SU-DHL-6 (cell line): Measurements from ENCODE around the gene HEBP1.

ENCODE experiments used
- H2AFZ ChIP-seq: fragments of 200-600 bp; sonication (generic); 2 replicates; pipeline ENCODE4 v1.6.1; 2014; ENCODE audit warnings: low read depth, mild to moderate bottlenecking, moderate library complexity, mixed read lengths, antibody characterized with exemption, low read length; ENCODE audit not compliant: severe bottlenecking
- H3F3A ChIP-seq: fragments of 200-600 bp; shearing (Covaris generic); 2 replicates; pipeline ENCODE4 v1.6.0; 2016; ENCODE audit warnings: antibody characterized with exemption, mild to moderate bottlenecking; ENCODE audit not compliant: insufficient read depth
- H3K27ac ChIP-seq: fragments of 200-600 bp; sonication (generic); 2 replicates; pipeline ENCODE4 v1.5.1; 2016; ENCODE audit warnings: low read depth, mild to moderate bottlenecking, low read length, moderate library complexity, mixed read lengths
- H3K27me3 ChIP-seq: fragments of 200-600 bp; sonication (generic), shearing (Covaris generic); 2 replicates; pipeline ENCODE4 v1.6.0; 2014; ENCODE audit warnings: mild to moderate bottlenecking, low read length
- H3K36me3 ChIP-seq: fragments of 200-600 bp; sonication (generic); 2 replicates; pipeline ENCODE4 v1.6.1; 2014; ENCODE audit warnings: mild to moderate bottlenecking, low read length, mixed read lengths
- H3K4me2 ChIP-seq: fragments of 300-600, 200-600 bp; shearing (Covaris generic), sonication (generic); 2 replicates; pipeline ENCODE4 v1.6.0; 2014; ENCODE audit warnings: low read length, low read depth, mild to moderate bottlenecking; ENCODE audit not compliant: poor library complexity, severe bottlenecking
- H3K4me3 ChIP-seq: fragments of 200-600 bp; sonication (generic); 2 replicates; pipeline ENCODE4 v1.5.1; 2014; ENCODE audit warnings: antibody characterized with exemption, low read length, mild to moderate bottlenecking, mixed read lengths; ENCODE audit not compliant: insufficient read depth, poor library complexity, severe bottlenecking
- H3K79me2 ChIP-seq: fragments of 200-600 bp; sonication (generic); 2 replicates; pipeline ENCODE4 v1.6.1; 2014; ENCODE audit warnings: mild to moderate bottlenecking, low read length, moderate library complexity; ENCODE audit not compliant: insufficient read depth
- H3K9ac ChIP-seq: fragments of 200-600 bp; sonication (generic); 2 replicates; pipeline ENCODE4 v1.7.0; 2014; ENCODE audit warnings: mild to moderate bottlenecking, low read length
- H3K9me2 ChIP-seq: fragments of 200-600 bp; sonication (generic); replicated peaks from 2 replicates; pipeline ENCODE4 v1.6.1; 2014; ENCODE audit warnings: low read length; ENCODE audit not compliant: insufficient read depth
- H3K9me3 ChIP-seq: fragments of 200-600 bp; sonication (generic); 2 replicates; pipeline ENCODE4 v1.6.1; 2014; ENCODE audit warnings: low read length, mixed read lengths; ENCODE audit not compliant: insufficient read depth
- H4K20me1 ChIP-seq: fragments of 200-600 bp; sonication (generic); 2 replicates; pipeline ENCODE4 v1.6.1; 2014; ENCODE audit warnings: low read depth, mild to moderate bottlenecking, antibody characterized with exemption, low read length, moderate library complexity, mixed read lengths
- CTCF ChIP-seq: fragments of 200-600 bp; sonication (generic); IDR thresholded peaks from one replicate; pipeline ENCODE4 v1.5.1; 2017; ENCODE audit warnings: antibody characterized with exemption, mild to moderate bottlenecking, low read length, moderate library complexity; ENCODE audit not compliant: insufficient read depth, poor library complexity, severe bottlenecking
- EZH2phosphoT487 ChIP-seq: fragments of 200-600 bp; sonication (generic), shearing (Covaris generic); conservative IDR thresholded peaks from 2 replicates; pipeline ENCODE4 v1.6.1; 2018; ENCODE audit warnings: mild to moderate bottlenecking, antibody characterized with exemption, low read length, moderate library complexity, mixed read lengths

The HEBP1 gene

GRCh38 chr12:13042666-13043230 is 42.7 kb upstream of the HEBP1 start:
- Histone ChIP-seq H3K4me2 (no peak overlapping the region), H3K9me2 (no peaks in the 10 kb centered on the region), H3K9me3 (no peaks in the 10 kb centered on the region), H3K36me3 (no peaks in the 10 kb centered on the region), H2AFZ (no peak overlapping the region), H3K27me3 (no peaks in the 10 kb centered on the region), H3K4me3 (no peak overlapping the region), H4K20me1 (no peaks in the 10 kb centered on the region), H3K9ac (no peak overlapping the region), H3K79me2 (no peaks in the 10 kb centered on the region), H3K27ac (no peak overlapping the region), H3F3A (no peaks in the 10 kb centered on the region)
- TF ChIP-seq EZH2phosphoT487 (no peak), CTCF (no peak)

- Histone ChIP-seq H3K4me2 (no peak overlapping the region), H3F3A (no peaks in the 10 kb centered on the region), H3K27ac (no peak overlapping the region), H3K27me3 (no peaks in the 10 kb centered on the region), H4K20me1 (no peaks in the 10 kb centered on the region), H2AFZ (no peak overlapping the region), H3K9me2 (no peaks in the 10 kb centered on the region), H3K9me3 (no peaks in the 10 kb centered on the region), H3K79me2 (no peaks in the 10 kb centered on the region), H3K4me3 (no peak overlapping the region), H3K9ac (no peak overlapping the region), H3K36me3 (no peaks in the 10 kb centered on the region)
- TF ChIP-seq CTCF (no peak), EZH2phosphoT487 (no peak)
These were observed 41.2 kb upstream of the HEBP1 start for GRCh38 chr12:13041224-13041623.

- H4K20me1 ChIP-seq: no peaks in the 10 kb centered on the region
- H2AFZ ChIP-seq: no peak overlapping the region
- TF ChIP-seq CTCF (no peak), EZH2phosphoT487 (no peak)
- no peaks in the 10 kb centered on the region for H3K79me2 ChIP-seq
- no peaks in the 10 kb centered on the region for H3K9me3 ChIP-seq
- no peak overlapping the region for H3K9ac ChIP-seq
- no peaks in the 10 kb centered on the region for H3K9me2 ChIP-seq
- no peak overlapping the region for H3K27ac ChIP-seq
- no peak overlapping the region for H3K4me3 ChIP-seq
- H3K36me3 ChIP-seq: no peaks in the 10 kb centered on the region
- H3K4me2 ChIP-seq: no peak overlapping the region
- H3K27me3 ChIP-seq: no peaks in the 10 kb centered on the region
- no peaks in the 10 kb centered on the region for H3F3A ChIP-seq
These were observed 39.4 kb upstream of the HEBP1 start for GRCh38 chr12:13039328-13039956.
